ENCODE results near the gene PRODH2. TPM values are rescaled to one million over a fixed set of nuclear protein-coding genes. Genes with fewer than 3 reads are reported as not detected.

PRODH2 gene
- total and polyA plus RNA-seq, 3 donors from 2014 or later, result 0.99 to 2.7 (median 1.3) TPM

GRCh38 chr19:35789978-35790944, 22.4 kb downstream of the PRODH2 start:
- H3K9me3 ChIP-seq, result no peaks in the 10 kb centered on the region
- H3K4me1 ChIP-seq, result no peaks in the 10 kb centered on the region
- 83 to 87% methylated on average over 4 to 12 of the region's 19 CpGs for WGBS, 2 donors
- no peak for TF ChIP-seq CTCF (IDR thresholded peaks at IDR 0.05)
- no peak for TF ChIP-seq POLR2A (IDR thresholded peaks at IDR 0.05)
- intact Hi-C loops (cut with DNase I; ENCODE audit: low total_unique reads), result no loop called here
- no peaks in the 10 kb centered on the region for H3K27me3 ChIP-seq
- no peaks in the 10 kb centered on the region for H3K36me3 ChIP-seq (ENCODE audit: low read depth, missing control alignments)
- no peak for DNase-seq
- no peak overlapping the region for H3K27ac ChIP-seq
- H3K4me3 ChIP-seq, result no peak overlapping the region

- no peak for DNase-seq
- WGBS, 2 donors, result 74 to 79% methylated on average over 4 to 11 of the region's 11 CpGs
- no peaks in the 10 kb centered on the region for H3K27me3 ChIP-seq
- H3K27ac ChIP-seq, result no peak overlapping the region
- no peaks in the 10 kb centered on the region for H3K9me3 ChIP-seq
- no peaks in the 10 kb centered on the region for H3K36me3 ChIP-seq (ENCODE audit: low read depth, missing control alignments)
- TF ChIP-seq CTCF (IDR thresholded peaks at IDR 0.05) (no peak), POLR2A (IDR thresholded peaks at IDR 0.05) (no peak)
- H3K4me1 ChIP-seq, result no peaks in the 10 kb centered on the region
- intact Hi-C loops (cut with DNase I; ENCODE audit: low total_unique reads), result no loop called here
- H3K4me3 ChIP-seq, result no peak overlapping the region
Observed at GRCh38 chr19:35789195-35789977, 23.3 kb downstream of the PRODH2 start.

GRCh38 chr19:35788205-35788960, 24.3 kb downstream of the PRODH2 start:
- no peaks in the 10 kb centered on the region for H3K4me1 ChIP-seq
- intact Hi-C loops (cut with DNase I; ENCODE audit: low total_unique reads), result no loop called here
- WGBS, 2 donors, result 80 to 81% methylated on average over 12 of the region's 12 CpGs
- H3K4me3 ChIP-seq, result no peak overlapping the region
- no peaks in the 10 kb centered on the region for H3K9me3 ChIP-seq
- no peak for TF ChIP-seq POLR2A (IDR thresholded peaks at IDR 0.05)
- no peak for TF ChIP-seq CTCF (IDR thresholded peaks at IDR 0.05)
- no peaks in the 10 kb centered on the region for H3K27me3 ChIP-seq
- H3K36me3 ChIP-seq (ENCODE audit: low read depth, missing control alignments), result no peaks in the 10 kb centered on the region
- H3K27ac ChIP-seq, result no peak overlapping the region
- no peak for DNase-seq

- Histone ChIP-seq H3K4me3 (no peak overlapping the region), H3K36me3 (ENCODE audit: low read depth, missing control alignments) (no peaks in the 10 kb centered on the region), H3K4me1 (no peaks in the 10 kb centered on the region), H3K9me3 (no peaks in the 10 kb centered on the region), H3K27me3 (no peaks in the 10 kb centered on the region), H3K27ac (no peak overlapping the region)
- no peak for DNase-seq
- no peak for TF ChIP-seq CTCF (IDR thresholded peaks at IDR 0.05)
- 91 to 100% methylated on average over 2 to 11 of the region's 15 CpGs for WGBS, 2 donors
- intact Hi-C loops (cut with DNase I; ENCODE audit: low total_unique reads), result no loop called here
Observed at GRCh38 chr19:35787227-35787799, 25.3 kb downstream of the PRODH2 start.

All from testis (tissue), 3 donors.